ENCODE measurements around the gene WDR90.

WDR90 gene

DNA sequence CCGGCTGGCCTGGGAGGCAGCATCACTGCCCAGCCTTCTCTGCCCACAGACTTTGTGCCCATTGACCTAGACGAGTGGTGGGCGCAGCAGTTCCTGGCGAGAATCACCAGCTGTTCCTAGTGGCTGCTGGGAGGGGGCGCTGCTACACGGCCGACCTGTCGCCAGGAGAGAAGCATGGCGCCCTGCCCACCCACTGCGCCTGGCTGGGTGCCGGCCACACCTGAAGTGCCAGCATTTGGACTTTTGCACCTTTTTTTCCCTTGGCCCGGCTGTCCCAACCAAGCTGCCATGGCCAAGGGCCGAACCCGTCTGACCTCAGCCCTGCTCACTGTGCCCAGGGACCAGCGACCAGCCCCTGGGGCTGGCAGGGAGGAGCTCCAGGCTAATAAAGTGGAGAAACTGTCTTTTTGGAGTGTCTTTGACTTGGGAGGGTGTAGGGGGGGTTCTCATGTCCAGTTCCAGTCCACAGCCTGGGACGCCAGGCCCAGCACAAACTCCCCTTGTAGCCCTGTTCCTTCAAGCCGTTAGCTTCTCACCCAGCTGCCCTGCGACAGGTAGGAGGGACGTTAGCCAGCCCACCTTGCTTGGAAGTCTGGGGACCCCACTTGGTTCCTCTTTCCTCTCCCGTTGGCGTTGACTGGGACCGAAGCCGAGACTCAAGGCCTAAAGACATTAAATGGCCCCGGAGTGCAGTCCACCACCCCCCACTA, 939 bp upstream of the WDR90 start (continued):
- TF ChIP-seq, protein P1, sequence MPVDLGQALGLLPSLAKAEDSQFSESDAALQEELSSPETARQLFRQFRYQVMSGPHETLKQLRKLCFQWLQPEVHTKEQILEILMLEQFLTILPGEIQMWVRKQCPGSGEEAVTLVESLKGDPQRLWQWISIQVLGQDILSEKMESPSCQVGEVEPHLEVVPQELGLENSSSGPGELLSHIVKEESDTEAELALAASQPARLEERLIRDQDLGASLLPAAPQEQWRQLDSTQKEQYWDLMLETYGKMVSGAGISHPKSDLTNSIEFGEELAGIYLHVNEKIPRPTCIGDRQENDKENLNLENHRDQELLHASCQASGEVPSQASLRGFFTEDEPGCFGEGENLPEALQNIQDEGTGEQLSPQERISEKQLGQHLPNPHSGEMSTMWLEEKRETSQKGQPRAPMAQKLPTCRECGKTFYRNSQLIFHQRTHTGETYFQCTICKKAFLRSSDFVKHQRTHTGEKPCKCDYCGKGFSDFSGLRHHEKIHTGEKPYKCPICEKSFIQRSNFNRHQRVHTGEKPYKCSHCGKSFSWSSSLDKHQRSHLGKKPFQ (tag by site-specific recombination; IDR thresholded peaks at IDR 0.05), result no peak
- TF ChIP-seq SP3 (tag by site-specific recombination; IDR thresholded peaks at IDR 0.05), result no peak; the same call in 1 of the 2 replicates
- TF ChIP-seq, protein P2, sequence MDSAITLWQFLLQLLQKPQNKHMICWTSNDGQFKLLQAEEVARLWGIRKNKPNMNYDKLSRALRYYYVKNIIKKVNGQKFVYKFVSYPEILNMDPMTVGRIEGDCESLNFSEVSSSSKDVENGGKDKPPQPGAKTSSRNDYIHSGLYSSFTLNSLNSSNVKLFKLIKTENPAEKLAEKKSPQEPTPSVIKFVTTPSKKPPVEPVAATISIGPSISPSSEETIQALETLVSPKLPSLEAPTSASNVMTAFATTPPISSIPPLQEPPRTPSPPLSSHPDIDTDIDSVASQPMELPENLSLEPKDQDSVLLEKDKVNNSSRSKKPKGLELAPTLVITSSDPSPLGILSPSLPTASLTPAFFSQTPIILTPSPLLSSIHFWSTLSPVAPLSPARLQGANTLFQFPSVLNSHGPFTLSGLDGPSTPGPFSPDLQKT (IDR thresholded peaks at IDR 0.05; ENCODE audit: borderline replicate concordance, low read depth, low read length), result no peak
- TF ChIP-seq SP2 (tag by site-specific recombination; IDR thresholded peaks at IDR 0.05), result no peak
- TF ChIP-seq ZNF747 (tag by site-specific recombination; IDR thresholded peaks at IDR 0.05), result no peak
- TF ChIP-seq, protein P3, sequence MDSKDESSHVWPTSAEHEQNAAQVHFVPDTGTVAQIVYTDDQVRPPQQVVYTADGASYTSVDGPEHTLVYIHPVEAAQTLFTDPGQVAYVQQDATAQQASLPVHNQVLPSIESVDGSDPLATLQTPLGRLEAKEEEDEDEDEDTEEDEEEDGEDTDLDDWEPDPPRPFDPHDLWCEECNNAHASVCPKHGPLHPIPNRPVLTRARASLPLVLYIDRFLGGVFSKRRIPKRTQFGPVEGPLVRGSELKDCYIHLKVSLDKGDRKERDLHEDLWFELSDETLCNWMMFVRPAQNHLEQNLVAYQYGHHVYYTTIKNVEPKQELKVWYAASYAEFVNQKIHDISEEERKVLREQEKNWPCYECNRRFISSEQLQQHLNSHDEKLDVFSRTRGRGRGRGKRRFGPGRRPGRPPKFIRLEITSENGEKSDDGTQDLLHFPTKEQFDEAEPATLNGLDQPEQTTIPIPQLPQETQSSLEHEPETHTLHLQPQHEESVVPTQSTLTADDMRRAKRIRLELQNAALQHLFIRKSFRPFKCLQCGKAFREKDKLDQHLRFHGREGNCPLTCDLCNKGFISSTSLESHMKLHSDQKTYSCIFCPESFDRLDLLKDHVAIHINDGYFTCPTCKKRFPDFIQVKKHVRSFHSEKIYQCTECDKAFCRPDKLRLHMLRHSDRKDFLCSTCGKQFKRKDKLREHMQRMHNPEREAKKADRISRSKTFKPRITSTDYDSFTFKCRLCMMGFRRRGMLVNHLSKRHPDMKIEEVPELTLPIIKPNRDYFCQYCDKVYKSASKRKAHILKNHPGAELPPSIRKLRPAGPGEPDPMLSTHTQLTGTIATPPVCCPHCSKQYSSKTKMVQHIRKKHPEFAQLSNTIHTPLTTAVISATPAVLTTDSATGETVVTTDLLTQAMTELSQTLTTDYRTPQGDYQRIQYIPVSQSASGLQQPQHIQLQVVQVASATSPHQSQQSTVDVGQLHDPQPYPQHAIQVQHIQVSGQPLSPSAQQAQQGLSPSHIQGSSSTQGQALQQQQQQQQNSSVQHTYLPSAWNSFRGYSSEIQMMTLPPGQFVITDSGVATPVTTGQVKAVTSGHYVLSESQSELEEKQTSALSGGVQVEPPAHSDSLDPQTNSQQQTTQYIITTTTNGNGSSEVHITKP (tag by site-specific recombination; IDR thresholded peaks at IDR 0.05), result no peak
- no peak for TF ChIP-seq GLI2 (tag by site-specific recombination; IDR thresholded peaks at IDR 0.05; ENCODE audit: borderline replicate concordance, low read depth)
- TF ChIP-seq, protein P4, sequence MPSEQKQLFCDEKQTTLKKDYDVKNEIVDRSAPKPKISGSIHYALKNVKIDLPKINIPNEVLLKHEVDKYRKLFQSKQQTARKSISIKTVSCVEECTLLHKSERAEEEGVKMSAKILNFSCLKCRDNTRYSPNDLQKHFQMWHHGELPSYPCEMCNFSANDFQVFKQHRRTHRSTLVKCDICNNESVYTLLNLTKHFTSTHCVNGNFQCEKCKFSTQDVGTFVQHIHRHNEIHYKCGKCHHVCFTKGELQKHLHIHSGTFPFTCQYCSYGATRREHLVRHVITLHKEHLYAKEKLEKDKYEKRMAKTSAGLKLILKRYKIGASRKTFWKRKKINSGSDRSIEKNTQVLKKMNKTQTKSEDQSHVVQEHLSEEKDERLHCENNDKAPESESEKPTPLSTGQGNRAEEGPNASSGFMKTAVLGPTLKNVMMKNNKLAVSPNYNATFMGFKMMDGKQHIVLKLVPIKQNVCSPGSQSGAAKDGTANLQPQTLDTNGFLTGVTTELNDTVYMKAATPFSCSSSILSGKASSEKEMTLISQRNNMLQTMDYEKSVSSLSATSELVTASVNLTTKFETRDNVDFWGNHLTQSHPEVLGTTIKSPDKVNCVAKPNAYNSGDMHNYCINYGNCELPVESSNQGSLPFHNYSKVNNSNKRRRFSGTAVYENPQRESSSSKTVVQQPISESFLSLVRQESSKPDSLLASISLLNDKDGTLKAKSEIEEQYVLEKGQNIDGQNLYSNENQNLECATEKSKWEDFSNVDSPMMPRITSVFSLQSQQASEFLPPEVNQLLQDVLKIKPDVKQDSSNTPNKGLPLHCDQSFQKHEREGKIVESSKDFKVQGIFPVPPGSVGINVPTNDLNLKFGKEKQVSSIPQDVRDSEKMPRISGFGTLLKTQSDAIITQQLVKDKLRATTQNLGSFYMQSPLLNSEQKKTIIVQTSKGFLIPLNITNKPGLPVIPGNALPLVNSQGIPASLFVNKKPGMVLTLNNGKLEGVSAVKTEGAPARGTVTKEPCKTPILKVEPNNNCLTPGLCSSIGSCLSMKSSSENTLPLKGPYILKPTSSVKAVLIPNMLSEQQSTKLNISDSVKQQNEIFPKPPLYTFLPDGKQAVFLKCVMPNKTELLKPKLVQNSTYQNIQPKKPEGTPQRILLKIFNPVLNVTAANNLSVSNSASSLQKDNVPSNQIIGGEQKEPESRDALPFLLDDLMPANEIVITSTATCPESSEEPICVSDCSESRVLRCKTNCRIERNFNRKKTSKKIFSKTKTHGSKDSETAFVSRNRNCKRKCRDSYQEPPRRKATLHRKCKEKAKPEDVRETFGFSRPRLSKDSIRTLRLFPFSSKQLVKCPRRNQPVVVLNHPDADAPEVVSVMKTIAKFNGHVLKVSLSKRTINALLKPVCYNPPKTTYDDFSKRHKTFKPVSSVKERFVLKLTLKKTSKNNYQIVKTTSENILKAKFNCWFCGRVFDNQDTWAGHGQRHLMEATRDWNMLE (tag by site-specific recombination; conservative IDR thresholded peaks at IDR 0.05; ENCODE audit: low read depth), result no peak
- TF ChIP-seq ZNF2 (tag by site-specific recombination; IDR thresholded peaks at IDR 0.05), result peak; percentile 84
- TF ChIP-seq ZNF777 (tag by site-specific recombination; IDR thresholded peaks at IDR 0.05; ENCODE audit: borderline replicate concordance), result no peak
- peak; percentile 39; the same call in 1 of the 2 replicates for TF ChIP-seq ZBTB48 (tag by site-specific recombination; IDR thresholded peaks at IDR 0.05)
- no peak for TF ChIP-seq ZNF416 (tag by site-specific recombination; IDR thresholded peaks at IDR 0.05)
- peak; percentile 89 for TF ChIP-seq BCL11B (tag by site-specific recombination; IDR thresholded peaks at IDR 0.05; ENCODE audit: low read depth)
- TF ChIP-seq ZNF155 (tag by site-specific recombination; IDR thresholded peaks at IDR 0.05), result no peak
- no peak for TF ChIP-seq ZNF404 (tag by site-specific recombination; IDR thresholded peaks at IDR 0.05)
- no peak for TF ChIP-seq ZNF76 (tag by site-specific recombination; IDR thresholded peaks at IDR 0.05; ENCODE audit: borderline replicate concordance, low read depth)
- TF ChIP-seq ZFP41 (tag by site-specific recombination; IDR thresholded peaks at IDR 0.05; ENCODE audit: borderline replicate concordance), result no peak
- TF ChIP-seq ZNF223 (tag by site-specific recombination; IDR thresholded peaks at IDR 0.05), result no peak
- TF ChIP-seq ZNF211 (tag by site-specific recombination; IDR thresholded peaks at IDR 0.05; ENCODE audit: low read depth), result no peak
- no peak for TF ChIP-seq ZNF302 (tag by site-specific recombination; IDR thresholded peaks at IDR 0.05; ENCODE audit: low read depth)
- peak; percentile 25; the same call in 1 of the 2 replicates for TF ChIP-seq SCRT1 (tag by site-specific recombination; IDR thresholded peaks at IDR 0.05; ENCODE audit: borderline replicate concordance)
- TF ChIP-seq ZNF202 (tag by site-specific recombination; IDR thresholded peaks at IDR 0.05; ENCODE audit: borderline replicate concordance), result no peak
- TF ChIP-seq, protein P5, sequence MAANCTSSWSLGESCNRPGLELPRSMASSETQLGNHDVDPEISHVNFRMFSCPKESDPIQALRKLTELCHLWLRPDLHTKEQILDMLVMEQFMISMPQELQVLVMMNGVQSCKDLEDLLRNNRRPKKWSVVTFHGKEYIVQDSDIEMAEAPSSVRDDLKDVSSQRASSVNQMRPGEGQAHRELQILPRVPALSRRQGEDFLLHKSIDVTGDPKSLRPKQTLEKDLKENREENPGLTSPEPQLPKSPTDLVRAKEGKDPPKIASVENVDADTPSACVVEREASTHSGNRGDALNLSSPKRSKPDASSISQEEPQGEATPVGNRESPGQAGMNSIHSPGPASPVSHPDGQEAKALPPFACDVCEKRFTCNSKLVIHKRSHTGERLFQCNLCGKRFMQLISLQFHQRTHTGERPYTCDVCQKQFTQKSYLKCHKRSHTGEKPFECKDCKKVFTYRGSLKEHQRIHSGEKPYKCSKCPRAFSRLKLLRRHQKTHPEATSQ (tag by site-specific recombination; IDR thresholded peaks at IDR 0.05), result 0 out of 2 replicates have a peak, but pooled peaks have one; percentile 35
- no peak for TF ChIP-seq ZNF549 (tag by site-specific recombination; IDR thresholded peaks at IDR 0.05)
- TF ChIP-seq ZNF473 (tag by site-specific recombination; IDR thresholded peaks at IDR 0.05), result no peak
- TF ChIP-seq GLIS1 (tag by site-specific recombination; IDR thresholded peaks at IDR 0.05), result peak; percentile 74
- no peak for TF ChIP-seq ZNF768 (tag by site-specific recombination; IDR thresholded peaks at IDR 0.05)

Measured in HEK293 (cell line).